GM23248 (cell line): ENCODE results near the gene SLC50A1.

Source experiments
- EZH2 ChIP-seq: fragments of 200-600 bp; sonication (generic); IDR thresholded peaks from 2 replicates; pipeline ENCODE4 v1.6.1; 2018; ENCODE audit warnings: antibody characterized with exemption, mild to moderate bottlenecking; ENCODE audit not compliant: insufficient read depth, poor library complexity, severe bottlenecking
- EZH2phosphoT487 ChIP-seq: fragments of 200-600 bp; sonication (generic); IDR thresholded peaks from 2 replicates; pipeline ENCODE4 v1.6.1; 2018; ENCODE audit warnings: antibody characterized with exemption, moderate library complexity, mild to moderate bottlenecking, low read depth; ENCODE audit not compliant: insufficient read depth

DNA sequence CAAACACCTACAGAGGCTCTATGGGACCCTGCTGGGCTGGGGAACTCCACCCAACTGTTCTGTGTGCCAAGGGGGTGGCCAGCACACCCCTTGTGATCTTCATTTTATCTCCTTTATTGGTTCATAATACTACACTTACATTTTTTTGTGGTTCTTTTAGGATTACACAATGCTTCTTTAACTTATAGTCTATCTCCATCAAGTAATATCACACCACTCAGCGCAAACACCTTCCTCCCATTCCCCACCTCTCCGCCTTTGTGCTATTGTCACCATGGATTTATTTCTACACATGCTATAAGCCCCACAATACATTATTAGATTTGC is 41.1 kb upstream of the SLC50A1 start:
- TF ChIP-seq EZH2phosphoT487 (no peak), EZH2 (no peak)
